Gastrocnemius medialis (tissue), 4 donors: ENCODE measurements around the gene CCNC.

ENCODE experiments used
- POLR2A ChIP-seq, 2 donors: fragments of 450-650 bp; IDR thresholded peaks; one replicate each; pipeline ENCODE4 v1.6.1; 2017; ENCODE audit warnings: antibody characterized with exemption in 2 of 2, mild to moderate bottlenecking in 2 of 2, moderate library complexity in 2 of 2
- TF ChIP-seq, protein P1 (sequence below), 5 experiments: fragments of 450-650 bp in 3 of 5; fragments of 200-600 bp in 2 of 5; sonication (generic) in 2 of 5; IDR thresholded peaks in 4 of 5; conservative IDR thresholded peaks in 1 of 5; 1 replicate in 4 of 5; 2 replicates in 1 of 5; pipeline ENCODE4 v1.5.1; 2016 to 2019; ENCODE audit warnings: antibody characterized with exemption in 5 of 5, mild to moderate bottlenecking in 3 of 5, moderate library complexity in 3 of 5

DNA sequence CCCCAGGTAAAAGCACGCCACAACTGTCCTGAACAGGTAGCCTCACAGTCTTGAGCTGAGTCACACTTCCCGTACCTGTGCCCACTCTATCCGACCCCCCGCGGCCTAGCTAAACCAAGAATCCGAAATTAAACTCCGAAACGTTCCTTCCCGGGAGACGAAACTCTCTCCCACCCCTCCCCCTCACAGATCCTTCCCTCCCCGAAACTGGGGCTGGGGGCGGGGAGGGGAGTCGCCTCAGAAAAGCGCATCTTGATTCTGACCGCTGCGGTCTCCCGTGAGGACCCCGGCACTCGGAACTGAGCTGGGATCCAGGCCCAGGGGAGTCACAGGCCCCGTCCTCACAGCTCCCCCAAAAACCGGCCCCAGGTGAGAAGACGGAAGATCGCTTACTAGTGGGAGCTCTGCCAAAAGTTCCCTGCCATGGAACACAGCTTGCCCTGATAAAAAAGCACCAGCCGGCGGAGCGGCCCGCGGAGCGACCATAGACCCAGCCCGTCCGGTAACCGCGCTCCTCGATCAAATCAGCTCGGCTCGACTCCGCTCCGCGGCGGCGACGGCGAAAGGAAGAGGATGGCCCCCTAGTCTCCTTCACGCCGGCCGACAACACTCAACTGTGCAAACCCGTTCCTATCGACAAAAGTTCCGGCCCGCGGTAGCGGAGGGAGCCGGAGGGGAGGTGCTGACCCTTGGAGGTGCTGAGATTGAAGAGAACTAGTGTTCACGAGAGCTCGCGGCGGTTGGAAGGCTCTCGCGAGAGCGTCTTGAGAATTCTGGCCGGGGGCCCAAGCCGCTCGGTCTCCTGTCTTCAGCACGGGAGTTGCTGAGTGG is at the start of gene CCNC:
- TF ChIP-seq, protein P1, sequence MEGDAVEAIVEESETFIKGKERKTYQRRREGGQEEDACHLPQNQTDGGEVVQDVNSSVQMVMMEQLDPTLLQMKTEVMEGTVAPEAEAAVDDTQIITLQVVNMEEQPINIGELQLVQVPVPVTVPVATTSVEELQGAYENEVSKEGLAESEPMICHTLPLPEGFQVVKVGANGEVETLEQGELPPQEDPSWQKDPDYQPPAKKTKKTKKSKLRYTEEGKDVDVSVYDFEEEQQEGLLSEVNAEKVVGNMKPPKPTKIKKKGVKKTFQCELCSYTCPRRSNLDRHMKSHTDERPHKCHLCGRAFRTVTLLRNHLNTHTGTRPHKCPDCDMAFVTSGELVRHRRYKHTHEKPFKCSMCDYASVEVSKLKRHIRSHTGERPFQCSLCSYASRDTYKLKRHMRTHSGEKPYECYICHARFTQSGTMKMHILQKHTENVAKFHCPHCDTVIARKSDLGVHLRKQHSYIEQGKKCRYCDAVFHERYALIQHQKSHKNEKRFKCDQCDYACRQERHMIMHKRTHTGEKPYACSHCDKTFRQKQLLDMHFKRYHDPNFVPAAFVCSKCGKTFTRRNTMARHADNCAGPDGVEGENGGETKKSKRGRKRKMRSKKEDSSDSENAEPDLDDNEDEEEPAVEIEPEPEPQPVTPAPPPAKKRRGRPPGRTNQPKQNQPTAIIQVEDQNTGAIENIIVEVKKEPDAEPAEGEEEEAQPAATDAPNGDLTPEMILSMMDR (IDR thresholded peaks at IDR 0.05 in 4 of 5, conservative IDR thresholded peaks at IDR 0.05 in 1 of 5) = peak in 1 of 5 experiments; percentile 11
- peak; percentile 74 for TF ChIP-seq POLR2A (IDR thresholded peaks at IDR 0.05)
